Left colon (tissue), 2 donors: ENCODE measurements around the gene PAX4. TPM values are rescaled to one million over a fixed set of nuclear protein-coding genes. Genes with fewer than 3 reads are reported as not detected.

Source experiments
- total RNA-seq, 2 donors: library from RNA; stranded (reverse); fragmentation: NEBNext Ultra II Directional; extraction: Animal tissue kit (Norgen Biotek cat#: 25700); gene quantifications; one replicate each; pipeline ENCODE4 v1.2.1, GENCODE V29; 2021
- donor health status: DM: no; HTN: no; CAD: no.
- donor health status: DM: yes; HTN: yes; CAD: no.

Gene PAX4
- total RNA-seq, 2 donors from 2014 or later, result 0.98 to 1.6 TPM

Other genes with a start within 250 kb of the PAX4 start
- gene ZNF800, start 225.4 kb downstream of the PAX4 start, total RNA-seq, result 10 to 100 TPM; 31.7 to 31.9 TPM
- 10 to 100 TPM; 16.4 to 19.0 TPM for gene GCC1, start 32.5 kb downstream of the PAX4 start, total RNA-seq
- gene ARF5, start 29.7 kb downstream of the PAX4 start, total RNA-seq, result 100 to 1,000 TPM; 164 to 172 TPM
- gene FSCN3, start 24.4 kb downstream of the PAX4 start, total RNA-seq, result 1 to 10 TPM in 1 of 2 donors, under 1 TPM in 1; 0.64 to 1.3 TPM
- 100 to 1,000 TPM; 108 to 123 TPM for gene SND1, start 34.1 kb upstream of the PAX4 start, total RNA-seq